K562 (cell line): Measurements from ENCODE around the gene RDH11. TPM values are rescaled to one million over a fixed set of nuclear protein-coding genes. Genes with fewer than 3 reads are reported as not detected.

Experiments
- DPF2 ChIP-seq: fragments of 450-650 bp; IDR thresholded peaks from 2 replicates; pipeline ENCODE4 v1.6.1; 2016
- EP400 ChIP-seq: fragments of 450-650 bp; IDR thresholded peaks from 2 replicates; pipeline ENCODE4 v1.6.1; 2017; ENCODE audit warnings: antibody characterized with exemption, mild to moderate bottlenecking, moderate library complexity
- HOXB6 ChIP-seq: fragments of 250-450 bp; sonication (Bioruptor Pico); IDR thresholded peaks from 2 replicates; pipeline ENCODE4 v1.5.1; 2022; ENCODE audit warnings: mild to moderate bottlenecking, borderline replicate concordance
- MYBL2 ChIP-seq, 2 experiments: fragments of 450-650 bp in 1 of 2; sonication (generic) in 1 of 2; formaldehyde crosslinking in 1 of 2; IDR thresholded peaks; 2 replicates each; pipeline versions ENCODE4 v1.6.1 to v1.8.1; 2017 to 2022; ENCODE audit warnings: borderline replicate concordance in 1 of 2, inconsistent platforms in 1 of 2, low read depth in 1 of 2, mild to moderate bottlenecking in 1 of 2, missing genetic modification reagents in 1 of 2, moderate library complexity in 1 of 2
- PCBP1 ChIP-seq: fragments of 200-400 bp; formaldehyde crosslinking; IDR thresholded peaks from 2 replicates; pipeline ENCODE4 v1.6.1; 2018; ENCODE audit warnings: mild to moderate bottlenecking, low read depth, low read length; ENCODE audit not compliant: poor library complexity, severe bottlenecking
- RBBP5 ChIP-seq: fragments of 200-600 bp; sonication (generic); IDR thresholded peaks from 2 replicates; pipeline ENCODE4 v1.6.1; 2012; ENCODE audit warnings: borderline replicate concordance, mild to moderate bottlenecking, low read length, control low read depth, inconsistent platforms; ENCODE audit not compliant: insufficient read depth, poor library complexity, severe bottlenecking
- RBFOX2 ChIP-seq: fragments of 200-400 bp; formaldehyde crosslinking; IDR thresholded peaks from 2 replicates; pipeline ENCODE4 v1.6.1; 2017; ENCODE audit warnings: low read depth, mild to moderate bottlenecking, low read length, moderate library complexity
- TCFL5 ChIP-seq: fragments of 250-450 bp; sonication (Bioruptor Pico); conservative IDR thresholded peaks from 2 replicates; pipeline ENCODE4 v1.6.1; 2021; ENCODE audit warnings: mild to moderate bottlenecking, moderate library complexity, matching md5 sums
- U2AF2 ChIP-seq: fragments of 200-400 bp; formaldehyde crosslinking; optimal IDR thresholded peaks from 2 replicates; pipeline ENCODE3; 2017; ENCODE audit warnings: low read depth, mild to moderate bottlenecking, low read length
- USF2 ChIP-seq: sonication (generic); formaldehyde crosslinking; IDR thresholded peaks from 2 replicates; pipeline ENCODE4 v1.5.0; 2020; ENCODE audit warnings: missing genetic modification reagents
- ZC3H11A ChIP-seq: IDR thresholded peaks from 2 replicates; pipeline ENCODE4 v1.6.1; 2012; ENCODE audit warnings: low read depth, low read length, improper control_type of control experiment
- ZNF124 ChIP-seq: sonication (generic); formaldehyde crosslinking; IDR thresholded peaks from 2 replicates; pipeline ENCODE4 v1.8.1; 2022; ENCODE audit warnings: missing genetic modification reagents
- ZNF174 ChIP-seq: fragments of 250-450 bp; sonication (Bioruptor Pico); IDR thresholded peaks from 2 replicates; pipeline ENCODE4 v1.4.0; 2020; ENCODE audit warnings: mild to moderate bottlenecking
- polyA plus RNA-seq, 8 experiments: library from polyadenylated mRNA; depleted of rRNA in 4 of 8; stranded (reverse) in 5 of 8; unstranded in 3 of 8; fragments of >200 nt; fragmentation: Nextera tagmentation in 2 of 8; fragmentation: Illumina TruSeq in 1 of 8; extraction: Ambion mirVana in 2 of 8; extraction: Trizol in 1 of 8; gene quantifications; 2 replicates each; pipeline versions ENCODE4 v1.2.1 to v1.2.3, GENCODE V29; 2011 to 2014; ENCODE audit warnings: inconsistent platforms in 1 of 8, missing spikeins in 1 of 8
- total RNA-seq, 7 experiments: library from RNA; depleted of rRNA in 6 of 7; stranded (reverse); fragments of >200 nt in 6 of 7; fragmentation: Illumina TruSeq in 2 of 7; extraction: Trizol in 2 of 7; gene quantifications; 2 replicates each; pipeline versions ENCODE4 v1.2.1 to v1.2.3, GENCODE V29; 2011 to 2021; ENCODE audit warnings: low replicate concordance in 1 of 7
- TF ChIP-seq, protein P1 (sequence below), 2 experiments: fragments of 450-650 bp; IDR thresholded peaks; 2 replicates each; pipeline ENCODE4 v1.6.1; 2016; ENCODE audit warnings: mild to moderate bottlenecking in 2 of 2, borderline replicate concordance in 1 of 2, low read depth in 1 of 2, moderate library complexity in 1 of 2
- TF ChIP-seq, protein P2 (sequence below): fragments of 450-650 bp; formaldehyde crosslinking; IDR thresholded peaks from 2 replicates; pipeline ENCODE4 v1.4.0; 2020; ENCODE audit warnings: mild to moderate bottlenecking, mixed read lengths

Gene RDH11
- total and polyA plus RNA-seq, 9 of the 15 experiments (the other 6 are each of a cell fraction or from before 2014, with no cell fraction given): 50.6 to 172 (median 70.5) TPM

GRCh38 chr14:67738740-67739504 lies 43.4 kb upstream of the RDH11 start (continued):
- TF ChIP-seq, protein P1, sequence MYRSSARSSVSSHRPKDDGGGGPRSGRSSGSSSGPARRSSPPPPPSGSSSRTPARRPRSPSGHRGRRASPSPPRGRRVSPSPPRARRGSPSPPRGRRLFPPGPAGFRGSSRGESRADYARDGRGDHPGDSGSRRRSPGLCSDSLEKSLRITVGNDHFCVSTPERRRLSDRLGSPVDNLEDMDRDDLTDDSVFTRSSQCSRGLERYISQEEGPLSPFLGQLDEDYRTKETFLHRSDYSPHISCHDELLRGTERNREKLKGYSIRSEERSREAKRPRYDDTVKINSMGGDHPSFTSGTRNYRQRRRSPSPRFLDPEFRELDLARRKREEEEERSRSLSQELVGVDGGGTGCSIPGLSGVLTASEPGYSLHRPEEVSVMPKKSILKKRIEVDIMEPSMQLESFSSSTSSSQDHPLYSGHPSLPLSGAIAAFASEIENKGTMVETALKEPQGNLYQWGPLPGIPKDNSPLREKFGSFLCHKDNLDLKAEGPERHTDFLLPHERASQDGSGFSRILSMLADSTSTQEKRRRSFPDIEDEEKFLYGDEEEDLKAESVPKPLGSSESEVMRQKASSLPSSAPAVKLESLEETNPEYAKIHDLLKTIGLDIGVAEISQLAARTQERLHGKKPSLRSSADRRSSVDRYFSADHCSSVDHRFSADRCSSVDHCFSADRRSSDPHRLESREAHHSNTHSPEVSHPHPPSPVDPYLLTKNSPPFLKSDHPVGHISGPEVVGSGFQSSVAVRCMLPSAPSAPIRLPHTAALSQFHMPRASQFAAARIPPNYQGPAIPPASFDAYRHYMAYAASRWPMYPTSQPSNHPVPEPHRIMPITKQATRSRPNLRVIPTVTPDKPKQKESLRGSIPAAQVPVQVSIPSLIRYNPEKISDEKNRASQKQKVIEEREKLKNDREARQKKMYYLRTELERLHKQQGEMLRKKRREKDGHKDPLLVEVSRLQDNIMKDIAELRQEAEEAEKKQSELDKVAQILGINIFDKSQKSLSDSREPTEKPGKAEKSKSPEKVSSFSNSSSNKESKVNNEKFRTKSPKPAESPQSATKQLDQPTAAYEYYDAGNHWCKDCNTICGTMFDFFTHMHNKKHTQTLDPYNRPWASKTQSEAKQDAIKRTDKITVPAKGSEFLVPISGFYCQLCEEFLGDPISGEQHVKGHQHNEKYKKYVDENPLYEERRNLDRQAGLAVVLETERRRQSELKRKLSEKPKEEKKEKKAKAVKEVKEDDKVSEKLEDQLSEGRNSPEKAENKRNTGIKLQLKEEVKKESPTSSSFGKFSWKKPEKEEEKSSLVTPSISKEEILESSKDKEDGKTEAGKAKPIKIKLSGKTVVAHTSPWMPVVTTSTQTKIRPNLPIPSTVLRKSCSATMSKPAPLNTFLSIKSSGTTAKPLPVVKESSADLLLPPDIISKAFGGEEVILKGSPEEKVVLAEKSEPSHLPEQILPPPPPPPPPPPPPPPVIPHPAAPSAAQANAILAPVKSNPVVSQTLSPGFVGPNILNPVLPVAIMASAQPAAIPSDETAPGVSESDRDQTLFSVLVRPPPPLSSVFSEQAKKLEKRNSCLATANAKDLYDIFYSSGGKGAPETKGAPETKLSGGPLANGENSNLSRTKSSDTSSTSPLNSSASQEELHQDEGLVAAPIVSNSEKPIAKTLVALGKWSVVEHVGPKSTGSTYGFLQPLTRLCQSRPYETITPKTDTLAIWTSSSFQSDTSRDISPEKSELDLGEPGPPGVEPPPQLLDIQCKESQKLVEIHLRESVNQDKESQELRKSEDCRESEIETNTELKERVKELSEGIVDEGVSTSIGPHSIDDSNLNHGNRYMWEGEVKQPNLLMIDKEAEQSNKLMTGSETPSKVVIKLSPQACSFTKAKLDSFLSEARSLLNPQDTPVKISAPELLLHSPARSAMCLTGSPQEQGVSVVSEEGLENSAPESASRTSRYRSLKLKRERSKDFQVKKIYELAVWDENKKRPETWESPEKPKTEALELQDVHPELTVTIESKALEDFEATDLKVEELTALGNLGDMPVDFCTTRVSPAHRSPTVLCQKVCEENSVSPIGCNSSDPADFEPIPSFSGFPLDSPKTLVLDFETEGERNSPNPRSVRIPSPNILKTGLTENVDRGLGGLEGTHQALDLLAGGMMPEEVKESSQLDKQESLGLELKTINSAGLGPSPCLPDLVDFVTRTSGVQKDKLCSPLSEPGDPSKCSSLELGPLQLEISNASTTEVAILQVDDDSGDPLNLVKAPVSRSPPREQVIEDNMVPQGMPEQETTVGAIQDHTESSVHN (IDR thresholded peaks at IDR 0.05; ENCODE audit: borderline replicate concordance in 1 of 2, low read depth in 1 of 2): no peak; a peak in 1 of 4 replicates
- TF ChIP-seq U2AF2 (no peak), TCFL5 (CRISPR knock-in tag) (no peak), HOXB6 (no peak), RBFOX2 (no peak), DPF2 (peak; percentile 57; the same call in 1 of the 2 replicates), RBBP5 (no peak), ZNF124 (no peak), ZC3H11A (no peak), PCBP1 (no peak), USF2 (CRISPR knock-in tag) (peak; percentile 80), MYBL2 (IDR thresholded peaks at IDR 0.05; ENCODE audit: low read depth) (no peak), MYBL2 (CRISPR knock-in tag; IDR thresholded peaks at IDR 0.05; ENCODE audit: borderline replicate concordance) (no peak), EP400 (peak; percentile 40; the same call in 1 of the 2 replicates), ZNF174 (CRISPR knock-in tag) (no peak)
- TF ChIP-seq, protein P2, sequence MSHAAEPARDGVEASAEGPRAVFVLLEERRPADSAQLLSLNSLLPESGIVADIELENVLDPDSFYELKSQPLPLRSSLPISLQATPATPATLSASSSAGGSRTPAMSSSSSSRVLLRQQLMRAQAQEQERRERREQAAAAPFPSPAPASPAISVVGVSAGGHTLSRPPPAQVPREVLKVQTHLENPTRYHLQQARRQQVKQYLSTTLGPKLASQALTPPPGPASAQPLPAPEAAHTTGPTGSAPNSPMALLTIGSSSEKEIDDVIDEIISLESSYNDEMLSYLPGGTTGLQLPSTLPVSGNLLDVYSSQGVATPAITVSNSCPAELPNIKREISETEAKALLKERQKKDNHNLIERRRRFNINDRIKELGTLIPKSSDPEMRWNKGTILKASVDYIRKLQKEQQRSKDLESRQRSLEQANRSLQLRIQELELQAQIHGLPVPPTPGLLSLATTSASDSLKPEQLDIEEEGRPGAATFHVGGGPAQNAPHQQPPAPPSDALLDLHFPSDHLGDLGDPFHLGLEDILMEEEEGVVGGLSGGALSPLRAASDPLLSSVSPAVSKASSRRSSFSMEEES (CRISPR knock-in tag): peak; percentile 47; the same call in 1 of the 2 replicates
